Measurements from ENCODE around the gene ASCL5.

Gene ASCL5

DNA sequence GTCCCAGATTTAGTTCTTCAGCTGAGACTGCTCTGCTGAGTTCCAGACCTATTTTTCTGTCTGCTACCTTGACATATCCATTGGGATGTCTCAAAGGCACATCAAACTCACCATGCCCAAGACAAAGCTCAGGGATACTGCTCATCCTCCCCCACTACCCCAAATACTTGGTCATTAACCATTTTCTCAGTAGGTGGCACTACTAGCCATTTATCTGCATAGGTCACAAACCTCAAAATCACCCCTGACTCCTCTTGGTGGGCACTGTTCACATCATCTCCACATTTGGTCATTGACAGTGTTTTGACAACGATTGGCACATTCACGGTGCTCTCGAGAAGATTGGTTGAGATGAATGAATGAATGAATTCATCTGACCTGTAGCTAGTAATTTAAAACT, 46.8 kb downstream of the ASCL5 start:
- no peak for DNase-seq

DNA sequence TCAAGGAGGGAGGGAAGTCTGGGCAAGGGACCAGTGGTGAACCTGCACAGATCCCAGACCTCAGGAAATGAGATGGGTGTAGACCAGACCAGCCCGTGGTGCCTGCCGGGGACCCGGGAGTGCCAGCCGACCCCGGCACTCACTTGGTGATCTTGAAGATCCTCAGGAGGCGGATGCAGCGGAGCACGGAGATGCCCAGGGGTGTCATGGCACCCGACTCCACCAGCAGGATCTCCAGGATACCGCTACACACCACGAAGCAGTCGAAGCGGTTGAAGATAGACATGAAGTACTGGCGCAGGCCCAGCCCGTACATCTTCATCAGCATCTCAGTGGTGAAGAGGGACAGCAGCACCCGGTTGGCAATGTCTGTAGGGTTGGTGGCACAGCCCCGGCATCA, 49.2 kb downstream of the ASCL5 start:
- DNase-seq = no peak

DNA sequence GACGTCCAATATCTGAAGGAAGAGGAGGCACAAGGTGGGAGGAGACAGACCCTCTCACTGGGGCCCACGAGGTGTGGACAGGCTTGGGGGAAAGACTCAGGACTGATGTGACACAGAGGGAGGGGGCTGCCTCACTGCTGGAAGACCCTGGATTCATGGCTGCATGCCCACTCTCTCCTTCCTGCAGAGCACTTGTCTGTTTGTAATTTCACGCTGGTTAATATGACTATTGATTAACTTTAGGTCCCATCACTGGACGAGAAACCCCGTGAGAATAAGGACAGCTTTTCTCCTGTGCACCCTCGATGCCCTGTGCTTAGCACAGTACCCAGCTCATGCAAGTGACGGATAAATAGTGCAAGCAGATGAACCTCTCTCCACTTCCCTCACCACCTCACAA, 49.9 kb downstream of the ASCL5 start:
- DNase-seq = no peak

DNA sequence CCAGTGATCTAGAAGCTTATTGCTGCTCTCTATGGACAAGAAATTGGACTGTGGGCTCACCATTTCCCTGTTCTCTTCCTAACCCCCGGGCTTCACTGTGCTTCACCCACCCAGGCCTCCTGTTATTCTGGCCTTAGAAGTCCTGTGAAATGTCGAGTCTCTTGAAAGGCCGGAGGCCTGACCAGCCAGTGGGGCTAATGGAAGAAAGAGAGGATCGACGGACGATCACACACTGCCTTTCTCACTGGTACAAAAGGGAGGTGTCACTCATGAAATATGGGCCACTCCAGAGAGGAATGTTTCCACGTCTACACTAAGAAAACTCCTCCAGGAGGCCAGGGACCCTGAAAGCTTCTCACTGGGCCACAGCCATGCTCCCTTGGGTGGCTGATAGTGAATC, 50.9 kb downstream of the ASCL5 start:
- DNase-seq = no peak

DNA sequence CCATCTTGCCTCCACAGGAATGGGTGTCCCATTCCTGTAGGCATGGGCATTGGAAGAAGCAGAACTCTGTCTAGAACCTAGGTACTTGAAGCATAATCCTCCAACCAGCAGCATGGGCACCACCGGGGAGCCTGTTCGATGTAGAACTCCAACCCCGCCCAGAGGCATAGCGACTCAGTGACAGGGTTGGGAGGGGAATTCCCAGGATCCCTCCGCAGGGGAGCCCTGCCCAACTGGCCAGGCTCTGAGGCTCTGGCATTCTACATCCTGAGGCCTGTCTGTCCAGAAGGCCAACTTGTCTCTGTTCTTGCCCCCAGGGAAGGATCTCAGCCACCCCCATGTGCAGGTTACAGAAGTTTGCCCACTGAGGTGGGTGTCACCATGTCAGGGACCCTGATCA, 53.0 kb downstream of the ASCL5 start:
- DNase-seq = no peak

DNA sequence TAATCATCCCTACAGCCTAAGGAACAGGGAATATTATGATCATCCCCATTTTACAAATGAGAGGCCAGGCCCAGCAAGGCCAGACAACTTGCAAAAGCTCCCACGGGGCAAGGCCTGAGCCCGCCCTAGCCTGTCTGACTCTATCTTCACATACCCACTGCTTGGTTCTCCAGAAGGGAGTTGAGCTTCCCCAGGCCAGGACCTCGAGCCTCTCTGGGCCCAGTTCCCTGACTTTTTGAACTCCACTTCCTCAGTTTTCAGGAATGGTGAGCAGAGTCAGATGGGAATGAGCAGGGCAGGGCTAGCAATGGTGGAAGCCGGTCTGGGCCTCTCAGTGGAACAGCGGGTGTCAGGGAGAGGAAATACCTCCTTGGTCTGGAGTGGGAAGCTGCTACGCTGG, 54.1 kb downstream of the ASCL5 start:
- DNase-seq = no peak

DNA sequence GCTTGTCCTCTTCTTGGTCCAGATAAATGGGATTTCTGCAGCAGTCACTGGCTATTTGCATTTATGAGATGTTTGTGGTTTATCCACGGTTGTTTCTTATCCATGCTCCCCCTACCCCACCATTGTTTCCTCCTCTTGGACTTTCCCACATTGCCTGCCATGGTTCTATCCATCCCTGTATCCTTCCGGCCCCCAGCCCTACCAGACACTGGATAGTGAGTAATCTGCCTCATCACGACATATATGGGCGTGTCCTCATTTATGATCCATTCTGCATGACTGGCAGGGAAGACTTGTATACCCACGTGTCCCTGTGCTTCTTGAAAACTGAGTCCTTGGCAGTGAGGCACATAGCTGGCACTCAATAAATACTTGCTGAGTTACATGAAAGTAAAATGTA, 54.8 kb downstream of the ASCL5 start:
- DNase-seq = no peak

DNA sequence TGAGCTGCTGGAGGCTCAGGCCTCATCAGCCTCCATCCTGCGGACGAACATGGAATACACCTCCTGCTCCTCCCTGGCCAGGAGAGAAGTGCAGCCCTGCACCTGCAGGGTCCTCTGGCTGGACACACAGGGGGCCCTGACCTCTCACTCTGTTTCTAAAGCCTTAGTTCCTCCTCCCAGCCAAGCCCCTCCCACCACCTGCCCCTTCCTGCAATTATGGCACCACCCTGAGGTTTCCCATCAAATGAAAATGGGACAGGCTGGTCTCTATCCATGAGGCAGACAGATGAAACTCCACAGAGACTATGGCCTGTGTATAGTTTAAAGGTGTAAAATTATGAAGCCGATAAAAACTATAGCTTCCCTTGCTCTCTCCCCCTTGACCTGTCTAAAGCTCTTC, 57.3 kb downstream of the ASCL5 start:
- no peak for DNase-seq

DNA sequence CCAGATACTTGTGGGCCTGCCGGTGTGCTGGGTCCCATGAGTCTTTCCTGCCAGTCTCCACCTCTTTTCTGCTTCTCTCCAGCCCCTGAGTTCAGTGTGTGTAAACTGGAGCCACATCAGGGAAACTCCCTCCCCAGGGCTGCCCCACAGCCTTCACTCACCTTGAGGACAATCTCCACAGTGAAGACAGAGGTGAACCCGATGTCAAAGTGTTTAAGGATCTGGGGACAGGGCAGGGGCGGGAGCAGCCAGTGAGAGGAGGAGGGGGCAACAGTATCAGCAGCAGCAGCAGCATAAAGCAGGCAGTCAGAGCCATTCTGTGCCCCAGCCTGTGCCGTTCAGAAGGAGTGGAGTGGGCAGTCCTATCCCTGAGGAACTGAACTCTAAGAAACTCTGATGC, 58.0 kb downstream of the ASCL5 start:
- DNase-seq = no peak

DNA sequence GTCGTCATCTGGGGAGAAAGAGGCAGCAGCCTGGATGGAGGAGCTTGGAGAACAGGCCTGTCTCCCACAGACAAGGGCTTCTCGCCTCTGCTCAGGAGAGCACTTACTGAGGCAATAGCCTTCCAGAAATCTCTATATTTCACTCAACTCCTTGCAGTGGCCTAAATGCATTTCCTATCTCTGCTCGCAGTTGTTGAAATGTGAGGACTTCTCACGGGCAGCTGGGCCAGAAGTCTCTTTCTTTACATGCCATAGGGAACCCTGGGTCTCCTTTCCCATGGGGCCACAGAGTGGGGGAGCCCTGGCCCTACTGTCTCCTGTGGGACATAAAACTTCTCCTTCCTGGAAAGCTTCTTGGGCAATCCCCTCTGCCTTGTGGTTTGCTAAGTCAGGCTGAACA, 60.0 kb downstream of the ASCL5 start:
- DNase-seq = no peak

DNA sequence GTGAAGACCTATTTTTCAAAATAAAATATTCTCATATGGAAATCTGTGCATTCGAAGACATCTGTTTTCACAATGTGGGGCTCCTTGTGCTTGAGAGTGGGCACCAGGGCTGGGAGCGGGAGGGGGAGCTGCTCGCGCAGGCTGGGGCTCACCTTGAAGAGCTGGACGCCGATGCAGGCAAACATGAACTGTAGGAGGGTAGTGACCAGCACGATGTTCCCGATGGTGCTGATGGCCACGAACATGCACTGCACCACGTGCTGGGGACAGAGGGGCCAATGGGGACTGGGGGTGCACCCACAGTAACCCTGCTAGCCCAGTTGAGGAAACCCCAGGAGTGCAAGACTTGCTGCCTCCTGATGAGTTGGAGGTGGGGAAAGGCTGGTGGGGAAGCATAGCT, 61.3 kb downstream of the ASCL5 start:
- DNase-seq = no peak

DNA sequence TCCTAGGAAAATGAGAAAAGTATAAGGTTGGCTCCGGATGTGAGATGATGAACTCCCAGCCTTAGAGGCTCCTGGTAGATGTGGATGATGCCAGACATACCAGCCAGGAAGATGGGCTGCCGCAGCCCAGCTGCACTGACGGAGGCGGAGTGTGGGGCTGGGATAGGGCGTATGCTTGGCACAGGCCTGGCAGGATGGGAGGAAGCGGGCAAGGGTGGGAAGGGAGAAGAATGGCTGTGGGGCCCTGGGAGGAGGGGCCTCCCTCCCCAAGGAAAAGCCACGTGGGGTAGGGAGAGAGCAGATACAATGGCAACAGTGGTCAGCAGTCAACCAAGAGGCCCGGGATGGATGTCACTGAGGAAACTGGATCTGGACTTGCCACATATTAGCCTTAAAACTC, 62.2 kb downstream of the ASCL5 start:
- no peak for DNase-seq
